ENCODE data around the gene GPR31.

GPR31 gene

GRCh38 chr6:167109651-167110050 is 48.1 kb downstream of the GPR31 start:
- Mint-ChIP-seq H3K27ac (no peak overlapping the region), H3K36me3 (ENCODE audit: low read depth) (no peaks in the 10 kb centered on the region), H3K9me3 (no peaks in the 10 kb centered on the region), H3K4me1 (ENCODE audit: low read depth) (no peaks in the 10 kb centered on the region), H3K27me3 (ENCODE audit: low read depth) (peaks cover 16% of the 10 kb centered on the region), H3K4me3 (no peak overlapping the region)

GRCh38 chr6:167108278-167108677 is 49.5 kb downstream of the GPR31 start:
- Mint-ChIP-seq H3K27ac (no peak overlapping the region), H3K9me3 (no peaks in the 10 kb centered on the region), H3K27me3 (ENCODE audit: low read depth) (peaks cover 12% of the 10 kb centered on the region)

GRCh38 chr6:167107787-167108186 is 50.0 kb downstream of the GPR31 start:
- Mint-ChIP-seq H3K4me1 (ENCODE audit: low read depth) (peaks cover 6% of the 10 kb centered on the region), H3K4me3 (no peak overlapping the region), H3K27ac (no peak overlapping the region)

More at GRCh38 chr6:167108278-167108677, 49.5 kb downstream of the GPR31 start:
- Mint-ChIP-seq H3K36me3 (ENCODE audit: low read depth) (no peaks in the 10 kb centered on the region), H3K4me3 (no peak overlapping the region), H3K4me1 (ENCODE audit: low read depth) (peaks cover 2% of the 10 kb centered on the region)

GRCh38 chr6:167106406-167106805 is 51.4 kb downstream of the GPR31 start:
- Mint-ChIP-seq H3K27me3 (ENCODE audit: low read depth) (peaks cover 10% of the 10 kb centered on the region), H3K4me3 (no peak overlapping the region), H3K4me1 (ENCODE audit: low read depth) (peaks cover 6% of the 10 kb centered on the region), H3K27ac (no peak overlapping the region), H3K36me3 (ENCODE audit: low read depth) (no peaks in the 10 kb centered on the region), H3K9me3 (no peaks in the 10 kb centered on the region)

More at GRCh38 chr6:167107787-167108186, 50.0 kb downstream of the GPR31 start:
- Mint-ChIP-seq H3K27me3 (ENCODE audit: low read depth) (peaks cover 13% of the 10 kb centered on the region), H3K9me3 (no peaks in the 10 kb centered on the region), H3K36me3 (ENCODE audit: low read depth) (no peaks in the 10 kb centered on the region)

All from T-helper 1 cell treated with Interleukin-12 subunit alpha and Interleukin-12 subunit beta and Interleukin-4 antibody, amounts not matched to agents 30 μg/mL and 1 μg/mL, for 36 hours (primary cell).